HL-60 (cell line): Measurements from ENCODE around the gene PELI2.

Experiments used
- CTCF ChIP-seq: IDR thresholded peaks from one replicate; pipeline ENCODE4 v1.5.1; 2011; ENCODE audit warnings: low read length, control low read depth, inconsistent platforms; ENCODE audit not compliant: insufficient read depth
- GABPA ChIP-seq: IDR thresholded peaks from 2 replicates; pipeline ENCODE4 v1.6.1; 2012; ENCODE audit warnings: low read depth
- POLR2AphosphoS5 ChIP-seq: IDR thresholded peaks from 2 replicates; pipeline ENCODE4 v1.6.1; 2012; ENCODE audit warnings: low read depth
- REST ChIP-seq: IDR thresholded peaks from 2 replicates; pipeline ENCODE4 v1.6.1; 2012; ENCODE audit warnings: low read depth; ENCODE audit not compliant: insufficient replicate concordance
- SPI1 ChIP-seq: IDR thresholded peaks from 2 replicates; pipeline ENCODE4 v1.6.1; 2012; ENCODE audit warnings: low read depth, mild to moderate bottlenecking, borderline replicate concordance

- no peak for TF ChIP-seq CTCF
- TF ChIP-seq SPI1 = no peak
- TF ChIP-seq REST = no peak
- TF ChIP-seq POLR2AphosphoS5 = no peak
- TF ChIP-seq GABPA = no peak
Measured at GRCh38 chr14:56262530-56262929, 144.3 kb downstream of the PELI2 start.
